ENCODE results near the gene CCND2.

GRCh38 chr12:4239746-4240145, 33.8 kb upstream of the CCND2 start:
- TF ChIP-seq POLR2A (IDR thresholded peaks at IDR 0.05) (no peak), CTCF (IDR thresholded peaks at IDR 0.05) (no peak)
